HG03064 (cell line): ENCODE results near the gene TXLNG.
A peak's percentile ranks its signal among the peaks of the same experiment; 100 is the strongest.

Experiments used
- ATAC-seq: cut with Tn5 transposase; IDR thresholded peaks from one replicate; pipeline ENCODE4 v1.9.1; 2021; ENCODE audit warnings: low read depth; ENCODE audit not compliant: unreplicated experiment

TXLNG gene

DNA sequence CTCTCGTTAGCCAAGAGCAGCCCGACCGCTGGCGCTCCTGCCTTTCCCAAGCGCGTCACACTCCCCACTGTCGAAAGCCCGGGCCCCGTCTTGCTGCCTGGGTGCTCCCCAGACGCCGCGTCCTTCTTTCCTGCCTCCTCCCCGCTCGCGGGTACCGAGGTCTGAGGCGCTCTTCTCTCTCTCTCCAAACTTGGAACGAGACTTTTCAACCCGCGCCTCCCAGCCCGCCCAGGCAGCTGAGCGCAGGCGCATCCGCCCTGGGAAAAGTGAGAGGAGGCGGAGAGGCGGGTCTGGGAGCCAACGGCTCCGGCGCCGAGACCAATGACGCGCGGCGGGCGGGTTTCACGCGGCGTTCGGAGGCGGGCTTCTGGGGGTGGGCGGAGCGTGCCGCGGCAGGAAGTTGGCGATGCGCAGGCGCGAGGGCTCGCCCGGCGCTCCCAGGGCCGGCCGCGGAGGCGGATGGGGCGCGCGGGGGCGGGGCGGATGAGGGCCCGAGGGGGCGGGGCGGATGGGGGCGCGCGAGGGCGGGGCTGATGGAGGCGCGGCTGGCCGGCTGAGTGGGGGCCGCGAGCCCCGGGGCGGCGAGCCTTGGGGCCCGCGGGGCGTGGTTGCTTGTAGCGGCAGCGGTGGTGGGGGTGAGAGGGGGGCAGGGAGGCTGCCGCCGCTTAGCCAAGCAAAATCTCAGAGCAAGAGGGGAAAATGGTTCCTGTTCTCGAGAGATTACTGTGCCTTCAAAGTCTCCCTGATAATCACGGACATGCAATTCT, 84.0 kb downstream of the TXLNG start, which contains the start of gene RBBP7:
Gene RBBP7 (minus strand): TSS at position 268 of the 767 bp plus-strand sequence. CDS start 309 bp downstream, outside the sequence.
- peak; percentile 86 for ATAC-seq

DNA sequence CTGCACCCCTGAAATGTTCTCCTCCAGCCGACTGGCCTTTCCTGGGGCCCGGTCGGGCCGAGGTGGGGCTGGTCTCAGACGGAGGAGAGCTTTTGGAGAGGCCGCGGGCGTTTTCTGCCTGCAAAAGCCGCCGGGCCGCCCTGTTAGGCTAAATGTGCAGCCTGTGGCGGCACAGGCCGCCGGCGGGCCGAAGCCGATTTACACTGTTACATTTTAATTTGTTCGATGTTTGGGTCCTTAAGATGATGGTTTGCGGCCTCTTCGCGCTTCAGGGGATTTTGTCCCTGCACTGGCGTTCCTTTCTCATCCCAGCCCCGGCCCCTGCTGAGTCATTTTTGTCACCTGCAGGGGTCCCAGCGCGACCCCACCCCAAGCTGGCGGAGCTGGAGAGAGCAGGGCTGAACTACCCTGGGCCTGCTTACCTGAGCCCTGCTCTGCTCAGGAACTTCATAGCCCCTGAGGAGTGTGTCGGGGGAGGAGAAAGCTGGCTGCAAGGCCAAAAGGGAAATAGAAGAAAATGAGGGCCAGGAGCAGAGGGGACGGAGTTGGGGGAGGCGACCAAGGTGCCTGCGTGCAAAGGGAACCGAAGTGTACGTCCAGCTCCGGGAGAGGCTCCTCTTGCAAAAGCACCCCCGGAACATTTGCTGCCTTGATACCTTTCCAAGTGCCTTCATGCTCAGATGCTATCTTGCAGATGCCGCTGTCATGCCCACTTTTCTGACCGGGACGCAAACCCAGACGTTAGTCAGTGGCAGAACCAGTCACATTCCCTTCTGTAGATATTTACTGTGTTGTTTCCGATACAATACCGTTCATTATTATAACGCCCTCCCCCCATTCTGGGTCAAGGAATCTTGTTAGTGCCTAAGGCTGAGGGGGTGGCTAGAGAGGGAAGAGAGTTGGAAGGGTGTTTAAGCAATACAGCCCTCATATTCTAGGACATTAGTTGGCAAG, 84.9 kb downstream of the TXLNG start:
- peak; percentile 10 for ATAC-seq

DNA sequence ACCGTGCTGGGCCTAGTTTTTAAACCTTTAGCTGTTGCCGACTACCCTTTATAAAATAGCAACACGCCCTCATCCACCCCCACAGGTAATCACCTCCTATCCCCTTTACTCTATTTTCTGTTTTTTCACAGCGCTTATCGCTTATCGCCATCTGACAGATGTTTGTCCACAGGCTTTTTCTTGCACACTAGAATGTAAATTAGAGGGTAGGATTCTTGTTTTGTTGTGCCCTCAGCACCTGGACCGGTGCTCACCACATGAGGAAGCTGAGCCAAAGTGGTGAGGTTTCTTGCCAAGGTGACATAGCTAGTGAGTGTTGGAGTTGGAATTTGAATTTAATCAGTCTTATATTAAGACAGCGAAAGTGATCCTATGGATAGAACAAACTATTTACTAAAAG, 86.8 kb downstream of the TXLNG start:
- no peak for ATAC-seq

DNA sequence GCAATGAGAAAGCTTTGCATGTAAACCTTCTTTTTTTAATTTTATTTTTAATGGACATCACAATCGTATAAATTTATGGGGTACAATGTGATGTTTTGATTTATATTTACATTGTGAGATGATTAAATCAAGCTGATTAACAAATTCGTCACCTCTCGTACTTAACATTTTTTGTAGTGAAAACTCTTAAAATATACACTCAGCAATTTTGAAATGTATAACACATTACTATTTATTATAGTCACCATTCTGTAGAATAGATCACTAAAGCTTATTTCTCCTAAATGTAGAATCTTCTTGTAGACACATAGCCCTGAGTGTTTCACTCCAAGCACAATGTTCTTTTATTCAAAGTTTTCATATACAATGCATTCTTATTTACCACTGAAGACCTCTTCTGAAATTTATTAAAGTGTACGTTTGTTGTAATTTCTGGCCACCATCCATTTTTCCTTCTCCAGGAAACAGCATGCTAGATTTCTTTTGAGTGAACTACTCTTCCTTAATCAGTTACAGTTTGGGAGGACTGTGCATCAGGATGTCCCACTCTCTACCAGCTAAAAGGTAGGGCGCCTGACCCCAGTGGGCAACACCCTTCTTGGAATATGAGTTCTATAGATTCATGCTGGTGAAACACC, 88.3 kb downstream of the TXLNG start:
- ATAC-seq, result no peak

DNA sequence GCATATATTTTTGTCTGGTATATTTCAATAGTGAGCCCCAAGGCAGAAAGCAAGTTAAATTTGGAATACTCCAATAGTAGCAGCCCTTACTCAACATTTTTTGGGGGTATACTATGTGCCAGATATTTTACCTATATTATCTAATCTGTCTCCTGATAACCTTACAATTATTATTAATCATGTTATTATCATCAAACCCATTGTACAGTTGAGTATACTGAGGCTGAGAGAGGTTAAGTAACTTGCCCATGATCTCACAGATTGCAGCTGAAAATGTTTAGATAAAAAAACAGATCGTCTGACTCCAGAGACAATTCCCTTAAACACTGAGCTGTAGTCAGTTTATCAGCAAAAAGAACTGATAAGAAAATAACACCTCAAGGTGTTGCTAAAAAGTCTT, 90.4 kb downstream of the TXLNG start:
- no peak for ATAC-seq

DNA sequence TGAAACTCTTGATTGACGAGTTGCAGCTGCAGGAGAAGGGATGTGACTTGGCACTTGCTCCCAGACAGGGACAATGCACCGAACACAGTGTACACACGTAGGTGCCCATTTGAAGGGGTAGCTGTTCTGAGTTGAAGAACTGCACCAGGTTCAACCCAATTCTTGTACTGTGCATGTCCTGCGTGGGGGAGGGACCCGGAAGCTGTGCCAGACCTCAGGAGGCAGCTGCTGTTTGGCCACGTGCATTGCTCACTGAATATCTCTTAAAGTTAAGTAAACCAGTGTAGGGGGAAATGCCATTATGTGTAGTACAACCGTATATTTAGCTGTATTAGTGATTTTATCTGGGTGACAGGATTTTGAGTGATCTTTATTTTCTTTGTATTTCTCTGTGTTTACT, 95.9 kb downstream of the TXLNG start:
- peak; percentile 47 for ATAC-seq

DNA sequence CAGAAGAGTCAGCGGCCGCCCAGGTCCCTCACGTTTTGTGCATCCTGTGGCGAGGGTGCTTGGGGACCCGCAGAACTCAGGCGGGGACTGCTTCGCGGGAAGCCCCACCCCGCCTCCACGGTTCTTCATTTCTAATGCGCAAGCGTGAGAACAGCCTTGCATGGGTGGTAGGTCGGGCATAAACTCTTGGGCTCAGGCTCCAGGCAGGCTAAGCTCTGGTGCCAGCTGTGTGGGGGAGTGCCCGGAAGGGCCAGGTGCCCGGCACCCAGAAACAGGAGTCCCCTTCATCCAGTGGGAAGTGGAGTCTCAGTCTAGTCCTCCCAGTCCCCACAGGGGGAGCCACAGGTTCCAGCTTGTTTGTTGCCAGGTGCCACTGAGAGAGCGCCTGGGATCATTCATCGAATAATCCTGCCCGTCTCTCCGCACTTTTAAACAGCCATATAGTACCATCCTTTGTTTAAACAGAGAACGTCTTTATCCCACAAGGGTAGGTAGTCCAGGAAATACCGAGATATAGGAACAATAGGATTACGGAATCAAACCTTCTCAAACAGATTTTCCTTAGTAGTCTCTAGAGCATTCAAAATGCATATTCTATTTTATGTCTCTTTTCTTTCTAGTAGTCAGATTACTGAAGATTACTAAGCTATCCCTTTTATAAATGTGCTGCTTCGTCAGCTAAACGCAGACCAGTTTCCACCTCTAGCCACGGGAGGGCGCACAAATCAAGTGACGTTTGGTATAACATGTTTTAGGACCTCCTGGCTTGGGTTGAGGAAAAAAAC, 96.6 kb downstream of the TXLNG start:
- no peak for ATAC-seq

DNA sequence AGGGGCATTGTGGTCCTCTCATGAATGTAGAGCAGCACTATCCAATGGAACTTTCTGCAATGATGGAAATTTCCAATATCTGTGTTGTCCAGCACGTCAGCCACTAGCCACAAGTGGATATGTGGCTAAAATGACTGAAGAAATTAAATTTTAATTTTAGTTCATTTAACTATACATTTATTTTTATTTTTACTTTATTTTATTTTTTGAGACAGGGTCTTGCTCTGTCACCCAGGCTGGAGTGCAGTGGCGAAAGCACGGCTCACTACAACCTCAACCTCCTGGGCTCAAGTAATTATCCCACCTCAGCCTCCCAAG, 97.2 kb downstream of the TXLNG start:
- ATAC-seq, result no peak

DNA sequence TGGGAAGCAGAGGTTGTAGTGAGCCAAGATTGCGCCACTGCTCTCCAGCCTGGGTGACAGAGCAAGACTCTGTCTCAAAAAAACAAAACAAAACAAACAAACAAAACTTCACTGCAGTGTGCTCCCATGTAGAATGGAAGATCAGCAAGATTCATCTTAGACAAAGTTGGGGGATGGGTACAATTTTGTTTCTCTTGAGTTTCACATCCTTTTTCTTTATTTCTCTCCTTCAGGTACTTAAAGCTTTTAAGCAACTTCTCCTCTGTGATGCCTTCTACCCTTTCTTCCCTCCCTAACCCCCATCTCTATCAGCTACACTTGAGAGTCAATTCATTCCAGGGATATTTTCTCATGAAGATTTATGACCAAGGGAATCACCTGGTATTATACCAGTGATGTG, 99.4 kb downstream of the TXLNG start:
- no peak for ATAC-seq

DNA sequence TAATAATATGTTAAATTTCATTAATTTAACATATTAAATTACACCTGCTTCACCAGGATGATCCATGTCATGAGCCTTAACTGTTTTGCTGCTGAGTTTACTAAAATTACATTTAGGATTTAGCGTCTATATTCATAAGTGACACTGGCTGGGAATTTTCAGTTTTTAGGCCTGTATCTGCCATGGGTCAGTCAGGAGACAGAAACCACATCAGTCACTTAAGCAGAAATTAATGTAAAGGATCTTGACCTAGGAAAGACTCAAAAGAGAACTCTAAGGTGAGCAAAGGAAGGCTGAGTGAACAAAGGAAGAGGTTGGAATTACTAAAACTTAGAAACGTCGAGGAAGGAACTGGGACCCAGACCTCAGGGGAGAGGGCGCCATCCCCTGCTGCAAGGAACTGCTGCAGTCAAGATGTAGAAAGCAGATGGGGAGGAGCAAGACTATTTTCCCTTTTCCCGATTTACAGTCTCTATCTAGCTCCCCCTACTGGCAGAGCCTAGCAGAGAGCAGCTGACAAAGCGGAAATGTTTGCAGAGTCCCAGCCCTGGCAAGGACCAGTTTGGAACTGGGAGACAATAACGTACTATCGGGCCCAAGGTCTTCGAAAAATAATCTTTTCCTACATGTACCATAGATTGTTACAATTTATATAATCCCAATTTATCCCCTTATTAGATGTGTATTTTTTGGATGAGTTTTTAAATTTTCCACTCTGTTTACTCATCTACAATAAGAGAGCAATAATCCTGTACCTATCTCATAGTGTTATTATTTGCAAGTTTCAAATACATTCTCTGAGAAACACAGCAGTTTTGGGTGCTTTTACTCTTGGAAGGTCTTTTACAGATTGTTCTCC, 106.5 kb downstream of the TXLNG start:
- ATAC-seq, result peak; percentile 74
